Esophagus squamous epithelium (tissue), 4 donors: Measurements from ENCODE around the gene DBF4.
"Not testable (repeated sequence)": the region's sequence is repeated elsewhere in the genome, so short reads cannot be mapped to it uniquely, and the experiment has no call there.

Experiments
- POLR2A ChIP-seq, 4 donors: fragments of 450-650 bp; IDR thresholded peaks; one replicate each; pipeline ENCODE4 v1.6.1; 2017; ENCODE audit warnings: antibody characterized with exemption in 4 of 4, mild to moderate bottlenecking in 4 of 4, moderate library complexity in 3 of 4
- TF ChIP-seq, protein P1 (sequence below), 6 experiments: fragments of 450-650 bp in 4 of 6; fragments of 200-600 bp in 2 of 6; sonication (generic) in 2 of 6; IDR thresholded peaks; one replicate each; pipeline ENCODE4 v1.5.1; 2016 to 2019; ENCODE audit warnings: antibody characterized with exemption in 6 of 6, mild to moderate bottlenecking in 4 of 6, moderate library complexity in 4 of 6

DNA sequence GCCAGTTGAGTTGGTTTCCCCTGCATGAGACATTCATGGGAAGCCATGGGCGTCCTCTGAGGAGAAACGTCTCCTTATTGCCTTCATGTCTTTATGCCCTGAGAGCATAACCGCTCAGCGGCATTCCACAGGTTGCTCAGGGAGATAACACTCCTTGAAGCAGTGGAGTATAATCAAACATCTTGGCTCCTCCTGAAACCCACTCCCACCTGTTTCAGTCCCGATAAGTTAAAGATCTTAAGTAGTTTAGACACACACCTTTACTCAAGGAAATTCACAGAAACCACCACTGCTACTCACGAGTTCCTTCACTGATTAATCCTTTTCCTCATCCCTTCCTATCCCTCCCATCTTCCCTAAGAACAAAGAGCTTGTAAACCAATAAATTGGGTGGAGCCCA, 9.8 kb upstream of the DBF4 start:
- TF ChIP-seq, protein P1, sequence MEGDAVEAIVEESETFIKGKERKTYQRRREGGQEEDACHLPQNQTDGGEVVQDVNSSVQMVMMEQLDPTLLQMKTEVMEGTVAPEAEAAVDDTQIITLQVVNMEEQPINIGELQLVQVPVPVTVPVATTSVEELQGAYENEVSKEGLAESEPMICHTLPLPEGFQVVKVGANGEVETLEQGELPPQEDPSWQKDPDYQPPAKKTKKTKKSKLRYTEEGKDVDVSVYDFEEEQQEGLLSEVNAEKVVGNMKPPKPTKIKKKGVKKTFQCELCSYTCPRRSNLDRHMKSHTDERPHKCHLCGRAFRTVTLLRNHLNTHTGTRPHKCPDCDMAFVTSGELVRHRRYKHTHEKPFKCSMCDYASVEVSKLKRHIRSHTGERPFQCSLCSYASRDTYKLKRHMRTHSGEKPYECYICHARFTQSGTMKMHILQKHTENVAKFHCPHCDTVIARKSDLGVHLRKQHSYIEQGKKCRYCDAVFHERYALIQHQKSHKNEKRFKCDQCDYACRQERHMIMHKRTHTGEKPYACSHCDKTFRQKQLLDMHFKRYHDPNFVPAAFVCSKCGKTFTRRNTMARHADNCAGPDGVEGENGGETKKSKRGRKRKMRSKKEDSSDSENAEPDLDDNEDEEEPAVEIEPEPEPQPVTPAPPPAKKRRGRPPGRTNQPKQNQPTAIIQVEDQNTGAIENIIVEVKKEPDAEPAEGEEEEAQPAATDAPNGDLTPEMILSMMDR (IDR thresholded peaks at IDR 0.05) = not testable (repeated sequence)
- not testable (repeated sequence) for TF ChIP-seq POLR2A (IDR thresholded peaks at IDR 0.05)
